ENCODE results near the gene EMP1. TPM values are rescaled to one million over a fixed set of nuclear protein-coding genes. Genes with fewer than 3 reads are reported as not detected.

The EMP1 gene
- total RNA-seq, 2 experiments from 2014 or later = 3.0 to 4.0 TPM

DNA sequence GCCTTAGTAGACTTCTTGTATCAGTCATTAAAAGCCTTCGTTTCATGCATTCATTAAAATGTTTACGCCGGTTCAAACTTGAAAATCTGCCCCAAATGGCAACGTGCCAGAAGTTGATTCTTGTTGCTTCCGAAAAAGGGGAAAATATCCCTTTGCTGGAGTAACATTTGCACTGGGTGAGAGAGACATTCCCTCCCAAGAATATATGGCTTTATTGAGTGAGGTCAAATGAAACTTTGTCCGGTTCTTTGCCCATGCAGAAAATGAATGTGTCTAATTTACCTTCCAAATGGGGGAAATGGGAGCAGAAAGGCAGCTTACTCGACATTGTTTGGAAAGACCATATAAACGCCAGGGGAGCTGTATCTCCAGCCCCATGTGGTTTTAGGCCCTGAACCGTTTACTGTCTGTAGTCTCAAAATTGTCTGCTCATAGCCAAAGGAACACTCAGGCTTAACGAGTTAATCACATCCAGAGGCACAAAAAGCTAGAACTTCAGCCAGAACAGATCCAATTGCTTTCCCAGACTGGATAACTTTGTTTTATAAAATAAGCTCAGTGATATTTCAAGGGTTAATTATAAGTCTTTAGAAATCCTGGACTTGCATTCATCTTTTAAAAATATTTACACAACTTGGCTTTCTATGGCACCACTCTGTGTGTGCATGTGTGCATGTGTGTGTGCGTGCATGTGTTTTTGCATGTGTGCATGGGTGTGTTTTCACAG is 2.9 kb upstream of the EMP1 start:
- no peak for DNase-seq
- no peak overlapping the region for H3K27ac Mint-ChIP-seq
- intact Hi-C loops (cut with micrococcal nuclease) = no loop called here
- H3K4me3 Mint-ChIP-seq = no peak overlapping the region
- H3K4me1 Mint-ChIP-seq (ENCODE audit: low read depth) = peaks cover 20% of the 10 kb centered on the region
- H3K36me3 Mint-ChIP-seq (ENCODE audit: low read depth) = no peaks in the 10 kb centered on the region
- CTCF ChIA-PET = interaction anchor here (0.6 to 1.6 kb wide), 3 partner anchors 17 to 1192 kb away, joined by 3 to 7 read pairs (median 7); no protein-coding TSS in a partner anchor
- H3K9me3 Mint-ChIP-seq = no peaks in the 10 kb centered on the region
- H3K27me3 Mint-ChIP-seq (ENCODE audit: low read depth) = peaks cover 2% of the 10 kb centered on the region

DNA sequence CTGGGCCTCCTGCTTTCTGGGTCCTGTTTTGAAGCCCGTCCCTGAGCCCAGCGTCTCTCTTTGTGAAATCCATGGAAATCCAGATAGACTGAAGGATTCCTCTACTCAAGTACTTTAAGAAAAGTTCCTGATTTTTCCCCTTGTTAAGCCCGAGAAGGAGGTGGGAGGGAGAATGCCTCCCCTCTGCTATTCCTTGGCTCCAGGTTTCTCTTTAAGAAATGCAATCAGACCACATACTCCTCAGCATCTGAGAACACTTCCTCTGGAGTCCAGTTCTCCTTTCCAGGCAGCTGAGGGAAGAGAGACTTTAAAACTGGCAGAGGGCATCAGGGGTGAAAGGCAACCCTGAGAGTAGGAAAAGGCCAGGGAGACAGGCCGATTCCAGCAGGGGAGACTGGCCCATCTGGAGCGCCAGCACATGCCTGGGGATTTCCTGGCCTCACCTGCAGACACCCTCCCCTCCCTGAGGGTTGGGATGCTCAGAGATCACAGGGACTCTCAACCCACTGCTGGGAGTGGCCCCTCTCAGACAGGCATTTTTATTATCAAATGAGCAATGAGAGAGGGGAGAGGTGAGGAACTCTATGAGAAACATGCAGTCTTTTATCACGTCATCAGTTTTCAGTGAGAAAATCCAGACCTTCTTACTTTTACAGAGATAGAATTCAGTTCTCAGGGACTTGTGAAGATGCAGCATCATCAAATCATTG is 2.0 kb upstream of the EMP1 start:
- peaks cover 20% of the 10 kb centered on the region for H3K4me1 Mint-ChIP-seq (ENCODE audit: low read depth)
- no peak overlapping the region for H3K4me3 Mint-ChIP-seq
- H3K36me3 Mint-ChIP-seq (ENCODE audit: low read depth) = no peaks in the 10 kb centered on the region
- no peak for DNase-seq
- H3K27ac Mint-ChIP-seq = no peak overlapping the region
- no peaks in the 10 kb centered on the region for H3K9me3 Mint-ChIP-seq
- CTCF ChIA-PET = interaction anchor here (1.6 kb wide), 1 partner anchor 16 kb away, joined by 7 read pairs; no protein-coding TSS in a partner anchor
- intact Hi-C loops (cut with micrococcal nuclease) = loop anchor here (5.0 kb wide), 1 partner anchor 1768 kb away; the partner anchor contains the start of gene ARHGDIB
- peaks cover 2% of the 10 kb centered on the region for H3K27me3 Mint-ChIP-seq (ENCODE audit: low read depth)

DNA sequence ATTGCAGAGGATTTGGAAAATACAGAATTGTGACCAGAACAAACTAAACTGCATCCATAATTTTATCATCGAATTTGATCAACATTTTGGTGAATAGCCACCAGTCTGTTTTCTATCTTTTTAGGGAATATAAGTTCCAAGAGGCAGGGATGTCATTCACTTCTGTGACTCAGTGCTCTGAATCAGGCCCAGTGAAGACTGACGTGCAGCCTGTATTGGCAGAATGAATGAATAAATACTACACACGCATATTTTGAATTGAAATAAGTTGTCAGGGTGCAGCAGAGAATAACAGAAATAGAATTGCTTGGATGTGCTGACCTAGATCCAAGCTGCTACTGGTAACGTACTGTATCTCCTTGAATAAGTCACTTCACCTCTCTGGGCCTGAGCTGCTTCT is 1.3 kb upstream of the EMP1 start:
- intact Hi-C loops (cut with micrococcal nuclease) = loop anchor here (5.0 kb wide), 1 partner anchor 1767 kb away; the partner anchor contains the start of gene ARHGDIB
- CTCF ChIA-PET = interaction anchor here (0.6 to 1.8 kb wide), 3 partner anchors 95 to 356 kb away, joined by 3 to 10 read pairs (median 4); no protein-coding TSS in a partner anchor
- Mint-ChIP-seq H3K36me3 (ENCODE audit: low read depth) (no peaks in the 10 kb centered on the region), H3K27ac (no peak overlapping the region), H3K4me3 (no peak overlapping the region), H3K4me1 (ENCODE audit: low read depth) (peaks cover 20% of the 10 kb centered on the region), H3K27me3 (ENCODE audit: low read depth) (peaks cover 4% of the 10 kb centered on the region), H3K9me3 (no peaks in the 10 kb centered on the region)
- DNase-seq = no peak

DNA sequence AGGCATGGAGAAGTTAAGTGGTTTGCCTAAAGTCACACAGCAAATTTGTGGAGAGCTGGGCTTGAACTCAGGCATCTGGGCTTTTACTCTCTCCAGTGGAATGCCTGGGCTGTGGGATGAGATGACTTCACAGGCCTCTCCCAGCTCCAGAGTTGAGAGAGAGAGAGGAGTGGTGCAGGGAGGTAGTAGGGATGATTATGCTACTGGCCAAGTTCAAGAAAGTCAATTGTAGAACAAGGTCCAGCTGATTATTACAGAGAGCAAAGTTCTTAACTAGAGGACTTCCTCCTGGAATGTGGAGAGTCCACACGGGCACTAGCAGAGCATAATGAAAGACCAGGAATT is 769 bp upstream of the EMP1 start:
- DNase-seq = no peak
- peak overlapping the region; percentile 38 for H3K27ac Mint-ChIP-seq
- intact Hi-C loops (cut with micrococcal nuclease) = loop anchor here (1.0 to 5.0 kb wide), 12 partner anchors 11 to 1767 kb away; partner anchors contain the start of genes ARHGDIB and HEBP1
- CTCF ChIA-PET = interaction anchor here (0.6 to 1.8 kb wide), 4 partner anchors 13 to 357 kb away, joined by 3 to 10 read pairs (median 4); no protein-coding TSS in a partner anchor
- H3K36me3 Mint-ChIP-seq (ENCODE audit: low read depth) = no peaks in the 10 kb centered on the region
- peaks cover 20% of the 10 kb centered on the region for H3K4me1 Mint-ChIP-seq (ENCODE audit: low read depth)
- no peaks in the 10 kb centered on the region for H3K9me3 Mint-ChIP-seq
- no peak overlapping the region for H3K4me3 Mint-ChIP-seq
- H3K27me3 Mint-ChIP-seq (ENCODE audit: low read depth) = peaks cover 4% of the 10 kb centered on the region

DNA sequence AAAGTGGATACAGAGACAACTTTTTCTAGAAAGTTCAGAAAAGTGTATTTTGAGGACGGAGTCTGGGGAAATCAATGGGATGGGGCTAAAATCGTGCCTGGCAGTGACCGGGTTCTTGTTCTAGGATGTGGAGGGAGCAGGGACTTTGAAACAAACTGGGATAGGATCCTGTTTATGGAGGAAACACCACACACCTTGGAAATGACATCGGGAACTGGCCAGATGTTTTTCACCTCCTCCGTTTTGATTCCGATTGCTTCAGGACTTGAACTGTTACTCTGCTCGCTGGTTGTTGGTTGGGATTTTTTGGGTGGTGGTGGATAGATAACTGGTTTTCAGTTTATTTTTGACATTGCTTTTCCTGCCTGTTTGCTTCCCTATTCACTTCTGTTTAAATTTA is 506 bp downstream of the EMP1 start:
- Mint-ChIP-seq H3K9me3 (no peaks in the 10 kb centered on the region), H3K27ac (peak overlapping the region; percentile 30), H3K4me3 (peak overlapping the region; percentile 72), H3K4me1 (ENCODE audit: low read depth) (peaks cover 20% of the 10 kb centered on the region), H3K36me3 (ENCODE audit: low read depth) (no peaks in the 10 kb centered on the region), H3K27me3 (ENCODE audit: low read depth) (peaks cover 4% of the 10 kb centered on the region)
- intact Hi-C loops (cut with micrococcal nuclease) = loop anchor here (2.0 to 5.0 kb wide), 2 partner anchors 472 to 1765 kb away; partner anchors contain the start of gene ARHGDIB
- DNase-seq = no peak
- CTCF ChIA-PET = interaction anchor here (1.3 to 1.8 kb wide), 3 partner anchors 12 to 280 kb away, joined by 3 to 10 read pairs (median 4); no protein-coding TSS in a partner anchor

DNA sequence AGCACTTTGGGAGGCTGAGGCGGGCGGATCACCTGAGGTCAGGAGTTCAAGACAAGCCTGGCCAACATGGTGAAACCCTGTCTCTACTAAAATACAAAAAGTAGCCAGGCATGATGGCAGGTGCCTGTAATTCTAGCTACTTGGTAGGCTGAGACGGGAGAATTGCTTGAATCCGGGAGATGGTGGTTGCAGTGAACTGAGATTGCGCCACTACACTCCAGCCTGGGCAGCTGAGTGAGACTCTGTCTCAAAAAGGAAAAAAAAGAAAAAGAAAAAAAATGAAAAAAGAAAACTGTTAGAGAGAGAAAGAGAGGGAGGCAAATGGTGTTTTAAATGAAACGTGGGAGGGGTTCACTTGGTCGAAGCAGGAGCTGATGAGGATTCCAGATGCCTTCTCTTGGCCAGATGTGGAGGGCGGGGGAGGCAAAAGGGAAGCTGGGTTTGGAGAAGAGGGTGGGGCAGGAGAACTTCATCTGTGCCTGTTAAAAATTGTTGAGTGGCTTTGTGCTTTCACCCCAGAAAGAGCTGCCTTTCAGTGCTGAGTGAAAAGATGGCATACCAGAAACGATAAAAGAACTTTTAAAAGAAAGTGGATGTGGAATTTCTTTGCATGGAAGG is 1.1 kb downstream of the EMP1 start:
- peaks cover 4% of the 10 kb centered on the region for H3K27me3 Mint-ChIP-seq (ENCODE audit: low read depth)
- no peaks in the 10 kb centered on the region for H3K9me3 Mint-ChIP-seq
- H3K4me3 Mint-ChIP-seq = peak overlapping the region; percentile 72
- CTCF ChIA-PET = interaction anchor here (0.7 to 1.3 kb wide), 2 partner anchors 11 to 51 kb away, joined by 3 to 4 read pairs; no protein-coding TSS in a partner anchor
- H3K4me1 Mint-ChIP-seq (ENCODE audit: low read depth) = peaks cover 20% of the 10 kb centered on the region
- H3K27ac Mint-ChIP-seq = no peak overlapping the region
- no peaks in the 10 kb centered on the region for H3K36me3 Mint-ChIP-seq (ENCODE audit: low read depth)
- no peak for DNase-seq
- intact Hi-C loops (cut with micrococcal nuclease) = loop anchor here (2.0 to 5.0 kb wide), 2 partner anchors 473 to 1765 kb away; partner anchors contain the start of gene ARHGDIB

DNA sequence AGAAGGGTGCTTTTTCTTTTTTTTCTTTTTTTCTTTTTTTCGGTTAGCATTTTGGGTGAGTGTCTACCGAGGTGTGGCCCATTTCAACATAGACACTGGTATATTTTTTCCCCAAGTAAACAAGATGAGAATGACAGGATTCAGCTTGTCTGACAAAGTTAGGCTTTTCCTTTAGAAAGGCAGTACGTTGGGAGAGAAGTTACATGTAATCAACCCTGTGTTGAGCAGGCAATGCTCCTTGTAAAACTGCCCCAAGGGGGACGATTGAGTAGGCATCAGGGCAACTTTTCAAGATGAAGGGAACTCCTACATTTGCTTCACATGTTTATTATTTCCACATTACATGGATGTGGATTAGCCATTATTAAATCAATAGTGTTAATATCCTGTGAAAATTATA is 1.7 kb downstream of the EMP1 start:
- Mint-ChIP-seq H3K27me3 (ENCODE audit: low read depth) (peaks cover 4% of the 10 kb centered on the region), H3K4me1 (ENCODE audit: low read depth) (peaks cover 20% of the 10 kb centered on the region), H3K4me3 (peak overlapping the region; percentile 12), H3K36me3 (ENCODE audit: low read depth) (no peaks in the 10 kb centered on the region), H3K9me3 (no peaks in the 10 kb centered on the region), H3K27ac (no peak overlapping the region)
- intact Hi-C loops (cut with micrococcal nuclease) = loop anchor here (5.0 kb wide), 1 partner anchor 1764 kb away; the partner anchor contains the start of gene ARHGDIB
- CTCF ChIA-PET = interaction anchor here (0.6 to 1.3 kb wide), 4 partner anchors 10 to 284 kb away, joined by 3 to 5 read pairs (median 4); no protein-coding TSS in a partner anchor
- no peak for DNase-seq

DNA sequence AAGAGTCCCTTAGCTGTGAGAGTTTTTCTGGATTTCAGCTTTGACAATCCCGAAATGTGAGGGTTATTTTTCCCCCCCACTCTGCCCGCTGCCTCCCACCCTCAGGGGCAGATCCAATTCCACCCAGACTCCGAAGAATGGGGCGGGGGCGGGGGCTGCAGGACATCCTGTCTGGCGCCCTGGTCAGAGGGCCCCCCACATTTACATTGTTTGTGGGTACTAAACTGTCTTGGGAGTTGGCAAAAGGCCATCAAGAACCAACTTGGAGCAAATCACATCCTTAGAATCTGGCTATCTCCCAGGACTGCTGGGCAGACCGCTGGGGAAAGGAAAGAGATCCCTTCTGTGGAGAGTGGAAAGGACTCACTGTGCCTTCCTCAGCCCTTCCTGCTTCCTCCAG is 2.4 kb downstream of the EMP1 start:
- H3K4me3 Mint-ChIP-seq = no peak overlapping the region
- H3K36me3 Mint-ChIP-seq (ENCODE audit: low read depth) = no peaks in the 10 kb centered on the region
- CTCF ChIA-PET = interaction anchor here (0.5 to 0.6 kb wide), 2 partner anchors 284 to 538 kb away, joined by 3 to 5 read pairs; no protein-coding TSS in a partner anchor
- H3K9me3 Mint-ChIP-seq = no peaks in the 10 kb centered on the region
- H3K27ac Mint-ChIP-seq = no peak overlapping the region
- H3K27me3 Mint-ChIP-seq (ENCODE audit: low read depth) = peaks cover 4% of the 10 kb centered on the region
- intact Hi-C loops (cut with micrococcal nuclease) = loop anchor here (5.0 kb wide), 1 partner anchor 1763 kb away; the partner anchor contains the start of gene ARHGDIB
- no peak for DNase-seq
- peaks cover 20% of the 10 kb centered on the region for H3K4me1 Mint-ChIP-seq (ENCODE audit: low read depth)

DNA sequence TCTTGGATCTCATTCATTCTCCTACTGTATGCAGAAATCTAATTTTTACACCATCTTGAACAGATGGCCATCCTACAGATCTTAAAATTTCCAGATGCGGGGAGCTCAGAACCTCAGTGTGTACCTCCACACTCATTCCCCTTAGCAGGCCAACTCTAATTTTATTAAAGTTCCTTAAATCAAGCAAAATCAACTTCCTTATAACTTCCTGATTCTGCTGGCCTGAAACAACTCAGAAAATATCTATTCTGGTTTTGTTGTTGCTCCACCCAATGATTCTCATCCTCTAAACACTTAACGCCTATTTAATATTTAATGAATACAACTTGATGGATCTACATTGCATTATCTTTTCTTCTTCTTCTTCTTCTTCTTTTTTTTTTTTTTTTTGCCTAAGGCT is 3.1 kb downstream of the EMP1 start:
- intact Hi-C loops (cut with micrococcal nuclease) = loop anchor here (5.0 kb wide), 1 partner anchor 1763 kb away; the partner anchor contains the start of gene ARHGDIB
- no peak for DNase-seq
- no peaks in the 10 kb centered on the region for H3K36me3 Mint-ChIP-seq (ENCODE audit: low read depth)
- H3K4me3 Mint-ChIP-seq = no peak overlapping the region
- H3K4me1 Mint-ChIP-seq (ENCODE audit: low read depth) = peaks cover 20% of the 10 kb centered on the region
- no peaks in the 10 kb centered on the region for H3K9me3 Mint-ChIP-seq
- CTCF ChIA-PET = interaction anchor here (0.5 to 0.8 kb wide), 3 partner anchors 12 to 539 kb away, joined by 3 to 10 read pairs (median 3); no protein-coding TSS in a partner anchor
- H3K27ac Mint-ChIP-seq = no peak overlapping the region
- H3K27me3 Mint-ChIP-seq (ENCODE audit: low read depth) = peaks cover 4% of the 10 kb centered on the region

DNA sequence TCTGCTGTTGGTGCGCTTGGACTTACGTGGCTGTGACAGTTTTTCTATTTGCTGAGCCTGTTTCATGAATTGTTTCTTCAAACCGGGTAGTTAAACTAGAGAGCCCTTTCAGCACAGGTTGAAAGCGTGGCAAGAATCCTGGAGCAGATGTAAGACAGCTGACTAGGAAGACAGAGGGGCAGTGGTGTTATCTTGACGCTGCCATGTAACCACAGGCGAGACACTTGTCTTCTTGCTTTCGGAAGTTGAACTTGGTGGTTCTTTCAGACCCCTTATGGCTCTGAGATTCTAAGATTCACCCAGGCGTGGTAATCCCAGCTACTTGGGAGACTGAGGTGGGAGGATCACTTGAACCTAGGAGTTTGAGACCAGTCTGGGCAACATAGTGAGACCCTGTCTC is 4.3 kb downstream of the EMP1 start:
- Mint-ChIP-seq H3K27me3 (ENCODE audit: low read depth) (peaks cover 4% of the 10 kb centered on the region), H3K4me1 (ENCODE audit: low read depth) (peaks cover 18% of the 10 kb centered on the region), H3K36me3 (ENCODE audit: low read depth) (no peaks in the 10 kb centered on the region), H3K9me3 (no peaks in the 10 kb centered on the region), H3K4me3 (no peak overlapping the region), H3K27ac (no peak overlapping the region)
- intact Hi-C loops (cut with micrococcal nuclease) = no loop called here
- CTCF ChIA-PET = interaction anchor here (1.6 to 2.8 kb wide), 2 partner anchors 12 to 13 kb away, joined by 3 to 14 read pairs; no protein-coding TSS in a partner anchor
- DNase-seq = no peak

DNA sequence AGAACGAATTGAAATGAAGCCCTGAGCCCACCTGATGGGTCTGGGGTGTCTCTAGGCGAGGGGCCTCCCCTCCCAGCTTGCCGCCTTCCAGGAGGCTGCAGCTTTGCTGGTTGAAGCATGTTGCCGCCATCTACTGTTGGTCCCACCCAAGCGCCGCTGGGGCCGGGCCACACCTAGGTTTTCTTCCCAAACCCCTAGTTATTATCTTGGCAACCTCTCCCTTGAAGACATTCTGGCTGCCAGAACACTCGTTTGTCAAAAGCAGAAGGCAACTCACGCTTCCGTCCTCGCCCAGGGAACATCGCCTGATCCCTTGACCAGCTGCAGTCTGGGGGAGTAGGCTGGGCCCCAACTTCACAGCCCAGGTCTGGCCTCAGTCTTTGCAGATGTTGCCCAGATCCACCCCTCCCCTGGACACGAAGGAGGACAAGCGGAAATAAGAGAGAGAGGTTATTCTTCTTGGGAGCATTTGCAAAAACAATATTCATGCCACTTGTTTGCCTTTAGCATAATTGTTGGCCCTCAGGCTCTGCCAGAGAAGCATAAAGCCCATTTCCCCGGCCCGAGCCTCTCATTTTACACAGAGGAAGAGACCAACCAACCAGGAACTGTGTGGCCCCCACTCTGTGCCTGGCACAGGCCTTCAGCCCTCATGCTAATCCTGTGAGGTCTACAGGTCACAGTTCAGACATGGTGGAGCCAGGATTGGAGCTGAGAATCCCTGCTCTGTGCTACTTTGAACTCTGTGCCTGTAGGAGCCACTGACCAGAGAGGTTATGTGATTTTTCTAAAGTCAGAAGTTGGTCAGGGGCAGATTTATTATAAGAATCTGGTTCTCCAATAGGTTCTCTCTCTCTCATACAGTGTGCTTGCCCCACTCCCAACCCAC is 6.8 kb downstream of the EMP1 start:
- Mint-ChIP-seq H3K27me3 (ENCODE audit: low read depth) (peaks cover 2% of the 10 kb centered on the region), H3K27ac (no peak overlapping the region), H3K9me3 (no peaks in the 10 kb centered on the region), H3K4me3 (no peak overlapping the region), H3K4me1 (ENCODE audit: low read depth) (peaks cover 14% of the 10 kb centered on the region), H3K36me3 (ENCODE audit: low read depth) (no peaks in the 10 kb centered on the region)
- intact Hi-C loops (cut with micrococcal nuclease) = no loop called here
- peak; percentile 39 for DNase-seq
- CTCF ChIA-PET = interaction anchor here (1.2 to 2.8 kb wide), 2 partner anchors 9 to 67 kb away, joined by 3 to 14 read pairs; no protein-coding TSS in a partner anchor

Measured in activated naive CD4-positive, alpha-beta T cell treated with anti-CD3 and anti-CD28 coated beads for 36 hours (primary cell).